Activated naive CD8-positive, alpha-beta T cell treated with anti-CD3 and anti-CD28 coated beads for 36 hours (primary cell): ENCODE results near the gene PHACTR2. TPM values are rescaled to one million over a fixed set of nuclear protein-coding genes. Genes with fewer than 3 reads are reported as not detected.

Experiments
- DNase-seq: peaks from one replicate; pipeline ENCODE4 v3.0.0; 2021
- H3K27ac Mint-ChIP-seq: one replicate; pipeline ENCODE4 v1.8.0; 2022; ENCODE audit warnings: mild to moderate bottlenecking, moderate library complexity, mixed read lengths
- H3K27me3 Mint-ChIP-seq: one replicate; pipeline ENCODE4 v1.8.0; 2022; ENCODE audit warnings: mild to moderate bottlenecking, mixed read lengths
- H3K36me3 Mint-ChIP-seq: one replicate; pipeline ENCODE4 v1.8.0; 2021; ENCODE audit warnings: mild to moderate bottlenecking, mixed read lengths
- H3K4me1 Mint-ChIP-seq: one replicate; pipeline ENCODE4 v1.8.0; 2021; ENCODE audit warnings: mixed read lengths
- H3K4me3 Mint-ChIP-seq: one replicate; pipeline ENCODE4 v1.8.0; 2022; ENCODE audit warnings: mild to moderate bottlenecking, moderate library complexity, mixed read lengths
- H3K9me3 Mint-ChIP-seq: one replicate; pipeline ENCODE4 v1.8.0; 2022; ENCODE audit warnings: mixed read lengths
- total RNA-seq, 2 experiments: library from RNA; stranded (reverse); gene quantifications; one replicate each; pipeline ENCODE4 v1.2.3, GENCODE V29; 2021

PHACTR2 gene
- total RNA-seq, 2 experiments from 2014 or later = 18.8 to 22.1 TPM

- no peak overlapping the region for H3K4me3 Mint-ChIP-seq
- DNase-seq = peak; percentile 86
- H3K4me1 Mint-ChIP-seq = peaks cover 41% of the 10 kb centered on the region
- peak overlapping the region; percentile 93 for H3K27ac Mint-ChIP-seq
- H3K9me3 Mint-ChIP-seq = peaks cover 2% of the 10 kb centered on the region
- H3K36me3 Mint-ChIP-seq = peaks cover 48% of the 10 kb centered on the region
- H3K27me3 Mint-ChIP-seq = no peaks in the 10 kb centered on the region
Measured at GRCh38 chr6:143806282-143807102, 128.7 kb downstream of the PHACTR2 start.

GRCh38 chr6:143807103-143807772 lies 129.5 kb downstream of the PHACTR2 start:
- H3K4me3 Mint-ChIP-seq = no peak overlapping the region
- peaks cover 47% of the 10 kb centered on the region for H3K4me1 Mint-ChIP-seq
- peak overlapping the region; percentile 93 for H3K27ac Mint-ChIP-seq
- H3K27me3 Mint-ChIP-seq = no peaks in the 10 kb centered on the region
- H3K36me3 Mint-ChIP-seq = peaks cover 43% of the 10 kb centered on the region
- no peak for DNase-seq
- H3K9me3 Mint-ChIP-seq = peaks cover 2% of the 10 kb centered on the region

GRCh38 chr6:143810745-143811144 lies 133.0 kb downstream of the PHACTR2 start:
- Mint-ChIP-seq H3K4me3 (no peak overlapping the region), H3K36me3 (peaks cover 25% of the 10 kb centered on the region), H3K27ac (no peak overlapping the region), H3K4me1 (peaks cover 31% of the 10 kb centered on the region), H3K9me3 (no peaks in the 10 kb centered on the region), H3K27me3 (no peaks in the 10 kb centered on the region)
- DNase-seq = no peak

- Mint-ChIP-seq H3K27ac (no peak overlapping the region), H3K27me3 (no peaks in the 10 kb centered on the region), H3K4me3 (no peak overlapping the region), H3K36me3 (peaks cover 23% of the 10 kb centered on the region), H3K9me3 (no peaks in the 10 kb centered on the region), H3K4me1 (peaks cover 24% of the 10 kb centered on the region)
- no peak for DNase-seq
Measured at GRCh38 chr6:143811501-143812157, 133.9 kb downstream of the PHACTR2 start.

GRCh38 chr6:143817621-143818020 lies 139.9 kb downstream of the PHACTR2 start:
- DNase-seq = no peak
- Mint-ChIP-seq H3K9me3 (no peaks in the 10 kb centered on the region), H3K27ac (no peak overlapping the region), H3K4me1 (no peaks in the 10 kb centered on the region), H3K27me3 (no peaks in the 10 kb centered on the region), H3K36me3 (no peaks in the 10 kb centered on the region), H3K4me3 (no peak overlapping the region)

- Mint-ChIP-seq H3K27ac (no peak overlapping the region), H3K4me1 (no peaks in the 10 kb centered on the region), H3K27me3 (no peaks in the 10 kb centered on the region), H3K9me3 (no peaks in the 10 kb centered on the region), H3K4me3 (no peak overlapping the region), H3K36me3 (peaks cover 3% of the 10 kb centered on the region)
- no peak for DNase-seq
Measured at GRCh38 chr6:143821359-143821758, 143.6 kb downstream of the PHACTR2 start.

GRCh38 chr6:143822584-143823024 lies 144.8 kb downstream of the PHACTR2 start:
- Mint-ChIP-seq H3K9me3 (no peaks in the 10 kb centered on the region), H3K36me3 (peaks cover 3% of the 10 kb centered on the region), H3K4me3 (no peak overlapping the region), H3K4me1 (no peaks in the 10 kb centered on the region), H3K27ac (no peak overlapping the region), H3K27me3 (no peaks in the 10 kb centered on the region)
- no peak for DNase-seq

- Mint-ChIP-seq H3K27ac (no peak overlapping the region), H3K9me3 (no peaks in the 10 kb centered on the region), H3K4me1 (no peaks in the 10 kb centered on the region), H3K27me3 (no peaks in the 10 kb centered on the region), H3K36me3 (peaks cover 3% of the 10 kb centered on the region), H3K4me3 (no peak overlapping the region)
- no peak for DNase-seq
Measured at GRCh38 chr6:143823548-143823947, 145.8 kb downstream of the PHACTR2 start.

- Mint-ChIP-seq H3K27ac (no peak overlapping the region), H3K36me3 (peaks cover 3% of the 10 kb centered on the region), H3K27me3 (no peaks in the 10 kb centered on the region), H3K4me1 (no peaks in the 10 kb centered on the region), H3K9me3 (no peaks in the 10 kb centered on the region), H3K4me3 (no peak overlapping the region)
- no peak for DNase-seq
Measured at GRCh38 chr6:143828572-143828971, 150.8 kb downstream of the PHACTR2 start.

GRCh38 chr6:143836150-143836549 lies 158.4 kb downstream of the PHACTR2 start:
- H3K27ac Mint-ChIP-seq = no peak overlapping the region
- H3K4me3 Mint-ChIP-seq = no peak overlapping the region
- DNase-seq = no peak
- H3K4me1 Mint-ChIP-seq = no peaks in the 10 kb centered on the region
- no peaks in the 10 kb centered on the region for H3K36me3 Mint-ChIP-seq
- H3K9me3 Mint-ChIP-seq = no peaks in the 10 kb centered on the region
- H3K27me3 Mint-ChIP-seq = no peaks in the 10 kb centered on the region

GRCh38 chr6:143838395-143838794 lies 160.6 kb downstream of the PHACTR2 start:
- H3K9me3 Mint-ChIP-seq = no peaks in the 10 kb centered on the region
- DNase-seq = no peak
- H3K36me3 Mint-ChIP-seq = no peaks in the 10 kb centered on the region
- no peak overlapping the region for H3K27ac Mint-ChIP-seq
- no peaks in the 10 kb centered on the region for H3K27me3 Mint-ChIP-seq
- H3K4me1 Mint-ChIP-seq = peaks cover 6% of the 10 kb centered on the region
- H3K4me3 Mint-ChIP-seq = no peak overlapping the region

- Mint-ChIP-seq H3K4me1 (peaks cover 9% of the 10 kb centered on the region), H3K36me3 (peaks cover 6% of the 10 kb centered on the region), H3K4me3 (no peak overlapping the region), H3K9me3 (no peaks in the 10 kb centered on the region), H3K27me3 (no peaks in the 10 kb centered on the region), H3K27ac (no peak overlapping the region)
- DNase-seq = no peak
Measured at GRCh38 chr6:143839196-143839595, 161.4 kb downstream of the PHACTR2 start.

- DNase-seq = no peak
- Mint-ChIP-seq H3K27me3 (no peaks in the 10 kb centered on the region), H3K9me3 (no peaks in the 10 kb centered on the region), H3K27ac (peak overlapping the region; percentile 3), H3K4me1 (peaks cover 21% of the 10 kb centered on the region), H3K36me3 (peaks cover 14% of the 10 kb centered on the region), H3K4me3 (no peak overlapping the region)
Measured at GRCh38 chr6:143840595-143841265, 163.0 kb downstream of the PHACTR2 start.

GRCh38 chr6:143842461-143842901 lies 164.7 kb downstream of the PHACTR2 start:
- Mint-ChIP-seq H3K27me3 (no peaks in the 10 kb centered on the region), H3K27ac (peak overlapping the region; percentile 97), H3K36me3 (peaks cover 27% of the 10 kb centered on the region), H3K9me3 (no peaks in the 10 kb centered on the region), H3K4me3 (peak overlapping the region; percentile 96), H3K4me1 (peaks cover 26% of the 10 kb centered on the region)
- DNase-seq = no peak
